ENCODE results near the gene MYD88.

DNA sequence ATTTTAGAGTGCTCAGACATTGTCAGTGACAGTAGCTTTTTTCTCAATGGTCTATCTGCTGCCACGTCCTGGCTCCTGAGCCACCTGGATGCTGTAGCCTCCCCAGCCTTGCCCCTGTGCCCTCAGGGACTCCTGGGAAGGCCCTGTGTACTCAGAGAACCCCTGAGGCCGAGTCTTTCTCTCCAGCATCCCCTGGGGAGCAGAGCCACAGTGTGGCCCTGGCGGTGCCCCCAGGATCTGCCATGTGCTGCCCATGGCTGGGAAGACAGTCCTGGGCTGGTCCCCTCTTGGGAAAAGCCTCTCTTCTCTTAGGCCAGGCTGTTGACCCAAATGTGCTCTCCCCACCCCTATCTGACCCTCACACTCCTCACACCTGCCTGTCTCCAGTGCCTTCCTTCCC is 5.0 kb downstream of the MYD88 start:
- TF ChIP-seq, protein P1, sequence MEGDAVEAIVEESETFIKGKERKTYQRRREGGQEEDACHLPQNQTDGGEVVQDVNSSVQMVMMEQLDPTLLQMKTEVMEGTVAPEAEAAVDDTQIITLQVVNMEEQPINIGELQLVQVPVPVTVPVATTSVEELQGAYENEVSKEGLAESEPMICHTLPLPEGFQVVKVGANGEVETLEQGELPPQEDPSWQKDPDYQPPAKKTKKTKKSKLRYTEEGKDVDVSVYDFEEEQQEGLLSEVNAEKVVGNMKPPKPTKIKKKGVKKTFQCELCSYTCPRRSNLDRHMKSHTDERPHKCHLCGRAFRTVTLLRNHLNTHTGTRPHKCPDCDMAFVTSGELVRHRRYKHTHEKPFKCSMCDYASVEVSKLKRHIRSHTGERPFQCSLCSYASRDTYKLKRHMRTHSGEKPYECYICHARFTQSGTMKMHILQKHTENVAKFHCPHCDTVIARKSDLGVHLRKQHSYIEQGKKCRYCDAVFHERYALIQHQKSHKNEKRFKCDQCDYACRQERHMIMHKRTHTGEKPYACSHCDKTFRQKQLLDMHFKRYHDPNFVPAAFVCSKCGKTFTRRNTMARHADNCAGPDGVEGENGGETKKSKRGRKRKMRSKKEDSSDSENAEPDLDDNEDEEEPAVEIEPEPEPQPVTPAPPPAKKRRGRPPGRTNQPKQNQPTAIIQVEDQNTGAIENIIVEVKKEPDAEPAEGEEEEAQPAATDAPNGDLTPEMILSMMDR (IDR thresholded peaks at IDR 0.05; ENCODE audit: poor library complexity) = no peak
- TF ChIP-seq EZH2 (IDR thresholded peaks at IDR 0.05; ENCODE audit: borderline replicate concordance) (no peak), EZH2phosphoT487 (IDR thresholded peaks at IDR 0.05; ENCODE audit: low read depth, severe bottlenecking, unreplicated experiment) (no peak)
